Measurements from ENCODE around the gene MED27.

The MED27 gene

DNA sequence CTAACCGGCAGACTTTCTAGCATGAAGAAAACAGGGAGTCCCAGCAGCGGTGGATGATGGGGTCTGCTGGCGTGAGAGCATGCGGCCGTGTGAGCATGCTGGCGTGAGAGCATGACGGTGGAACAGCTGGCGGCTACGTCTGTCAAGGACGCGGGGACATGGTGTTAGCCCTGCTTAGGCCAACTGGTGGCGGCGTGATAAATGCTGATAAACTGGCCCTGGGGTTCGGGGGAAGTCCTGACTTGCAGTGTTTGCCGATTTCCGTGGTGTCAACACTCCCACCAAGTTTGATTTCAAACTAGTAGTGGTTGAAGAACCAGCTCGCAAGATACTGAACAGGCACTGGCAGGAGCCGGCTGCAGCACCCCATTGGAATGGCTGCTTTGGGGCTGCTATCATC is 217.4 kb downstream of the MED27 start:
- no peak for DNase-seq (ENCODE audit: low read depth, low spot score)

- no peak for DNase-seq (ENCODE audit: low read depth, low spot score)
Measured at GRCh38 chr9:131860430-131860829, 219.2 kb downstream of the MED27 start.

DNA sequence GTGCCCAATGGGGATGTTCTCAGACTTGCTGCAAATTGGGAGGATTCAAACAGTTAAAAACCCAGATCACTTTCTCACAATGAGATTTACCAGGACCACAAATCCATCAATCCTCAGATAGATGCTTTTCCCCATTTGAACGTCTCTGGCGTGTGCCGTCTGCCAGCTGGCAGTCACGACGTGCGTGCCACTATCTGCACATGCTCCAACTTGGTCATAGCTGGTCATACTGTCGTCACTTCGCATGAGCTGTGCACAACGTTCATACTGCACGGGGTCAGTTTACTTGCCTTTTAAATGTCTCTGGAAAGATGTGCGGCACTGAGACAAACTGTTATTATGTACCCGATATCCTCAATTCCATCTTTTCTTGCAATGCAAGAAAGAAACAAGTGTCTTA is 221.5 kb downstream of the MED27 start:
- DNase-seq (ENCODE audit: low read depth, low spot score), result no peak

DNA sequence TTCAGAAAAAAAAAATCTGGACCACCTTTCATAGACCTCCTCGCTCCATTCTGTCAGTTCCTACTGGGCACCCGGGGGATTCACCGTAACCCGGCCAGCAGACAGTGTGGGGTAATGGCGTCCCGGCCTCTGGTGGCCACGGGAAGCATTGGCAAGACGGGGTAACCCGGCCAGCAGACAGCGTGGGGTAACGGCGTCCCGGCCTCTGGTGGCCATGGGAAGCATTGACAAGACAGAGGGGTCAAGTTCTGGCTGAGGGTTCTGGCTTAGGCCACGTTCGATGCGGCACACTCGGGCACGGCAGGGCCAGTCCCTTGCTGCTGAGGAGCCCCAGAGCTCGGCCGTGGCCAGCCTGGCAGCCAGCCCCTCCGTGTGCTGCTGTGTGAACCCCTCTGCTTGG is 223.6 kb downstream of the MED27 start:
- DNase-seq (ENCODE audit: low read depth, low spot score), result no peak

GRCh38 chr9:131854896-131855613 is 224.6 kb downstream of the MED27 start:
- no peak for DNase-seq (ENCODE audit: low read depth, low spot score)

GRCh38 chr9:131854334-131854733 is 225.3 kb downstream of the MED27 start:
- DNase-seq (ENCODE audit: low read depth, low spot score), result no peak

DNA sequence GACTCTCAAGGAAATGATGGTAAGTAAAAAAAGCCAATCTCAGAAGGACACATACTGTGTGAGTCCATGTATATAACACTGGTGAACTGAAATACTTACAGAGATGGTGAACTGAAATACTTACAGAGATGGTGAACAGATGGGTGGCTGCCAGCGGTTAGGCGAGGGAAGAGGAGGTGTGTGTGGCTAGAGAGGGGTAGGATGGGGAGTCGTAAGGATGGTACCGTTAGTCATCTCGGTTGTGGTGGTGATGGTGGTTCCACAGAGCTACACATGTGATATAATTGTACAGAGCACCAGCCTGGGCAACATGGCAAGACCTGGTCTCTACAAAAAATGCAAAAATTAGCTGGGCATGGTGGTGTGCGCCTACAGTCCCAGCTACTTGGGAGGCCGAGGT is 226.2 kb downstream of the MED27 start:
- DNase-seq (ENCODE audit: low read depth, low spot score), result no peak

GRCh38 chr9:131851414-131851813 is 228.3 kb downstream of the MED27 start:
- DNase-seq (ENCODE audit: low read depth, low spot score), result no peak

- DNase-seq (ENCODE audit: low read depth, low spot score), result no peak
Measured at GRCh38 chr9:131849391-131849790, 230.3 kb downstream of the MED27 start.

GRCh38 chr9:131848570-131849160 is 231.0 kb downstream of the MED27 start:
- no peak for DNase-seq (ENCODE audit: low read depth, low spot score)

DNA sequence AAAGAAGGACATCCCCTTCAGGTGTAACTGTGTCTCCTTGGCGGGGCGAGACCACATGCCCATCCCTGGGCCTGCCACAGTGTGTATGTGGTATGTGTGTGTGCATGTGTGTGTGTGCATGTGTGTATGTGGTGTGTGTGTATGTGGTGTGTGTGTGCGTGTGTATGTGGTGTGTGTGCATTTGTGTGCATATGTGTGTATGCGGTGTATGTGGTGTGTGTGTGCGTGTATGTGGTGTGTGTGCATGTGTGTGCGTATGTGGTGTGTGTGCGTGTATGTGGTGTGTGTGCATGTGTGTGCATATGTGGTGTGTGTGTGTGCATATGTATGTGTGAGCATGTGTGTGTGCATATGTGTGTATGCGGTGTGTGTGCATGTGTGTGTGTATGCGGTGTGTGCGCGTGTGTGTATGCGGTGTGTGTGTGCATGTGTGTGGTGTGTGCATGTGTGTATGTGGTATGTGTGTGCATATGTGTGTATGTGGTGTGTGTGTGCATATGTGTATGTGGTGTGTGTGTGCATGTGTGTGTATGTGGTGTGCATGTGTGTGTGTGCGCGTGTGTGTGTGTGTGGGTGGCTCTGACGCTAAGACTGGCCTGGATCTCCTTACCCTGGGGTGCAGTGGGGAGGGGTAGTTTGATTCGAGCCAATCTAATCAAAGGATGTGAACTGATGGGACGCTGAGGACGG is 231.9 kb downstream of the MED27 start:
- no peak for DNase-seq (ENCODE audit: low read depth, low spot score)

- no peak for DNase-seq (ENCODE audit: low read depth, low spot score)
Measured at GRCh38 chr9:131845305-131846298, 234.1 kb downstream of the MED27 start.

GRCh38 chr9:131844745-131845118 is 234.9 kb downstream of the MED27 start:
- no peak for DNase-seq (ENCODE audit: low read depth, low spot score)

- DNase-seq (ENCODE audit: low read depth, low spot score), result no peak
Measured at GRCh38 chr9:131843989-131844744, 235.5 kb downstream of the MED27 start.

DNA sequence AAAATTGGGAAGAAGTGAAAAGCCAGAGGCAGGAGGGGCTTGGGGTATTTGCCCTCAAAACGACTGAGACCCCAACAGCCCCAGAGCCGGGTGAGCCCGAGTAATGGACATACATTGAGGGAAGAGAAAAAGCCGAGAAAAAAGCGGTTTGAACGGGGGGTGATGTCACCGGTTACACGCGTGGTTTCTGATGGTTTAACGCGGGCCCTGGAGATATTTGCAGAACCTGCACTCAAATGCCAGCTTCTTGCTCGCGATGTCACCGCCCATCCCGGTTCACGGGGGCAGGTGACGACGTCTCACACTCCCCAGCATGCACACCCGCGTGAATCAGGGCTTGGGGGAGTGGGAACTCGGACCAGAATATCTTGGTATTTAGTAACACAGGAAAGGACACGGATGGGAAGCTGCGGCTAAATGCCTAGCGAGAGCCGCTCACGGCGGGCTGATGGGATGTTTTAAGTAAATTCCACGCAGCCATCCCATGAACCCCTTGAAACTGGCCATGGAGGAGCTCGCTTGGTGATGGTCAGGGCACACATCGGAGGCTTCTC is 237.8 kb downstream of the MED27 start:
- DNase-seq (ENCODE audit: low read depth, low spot score), result no peak

DNA sequence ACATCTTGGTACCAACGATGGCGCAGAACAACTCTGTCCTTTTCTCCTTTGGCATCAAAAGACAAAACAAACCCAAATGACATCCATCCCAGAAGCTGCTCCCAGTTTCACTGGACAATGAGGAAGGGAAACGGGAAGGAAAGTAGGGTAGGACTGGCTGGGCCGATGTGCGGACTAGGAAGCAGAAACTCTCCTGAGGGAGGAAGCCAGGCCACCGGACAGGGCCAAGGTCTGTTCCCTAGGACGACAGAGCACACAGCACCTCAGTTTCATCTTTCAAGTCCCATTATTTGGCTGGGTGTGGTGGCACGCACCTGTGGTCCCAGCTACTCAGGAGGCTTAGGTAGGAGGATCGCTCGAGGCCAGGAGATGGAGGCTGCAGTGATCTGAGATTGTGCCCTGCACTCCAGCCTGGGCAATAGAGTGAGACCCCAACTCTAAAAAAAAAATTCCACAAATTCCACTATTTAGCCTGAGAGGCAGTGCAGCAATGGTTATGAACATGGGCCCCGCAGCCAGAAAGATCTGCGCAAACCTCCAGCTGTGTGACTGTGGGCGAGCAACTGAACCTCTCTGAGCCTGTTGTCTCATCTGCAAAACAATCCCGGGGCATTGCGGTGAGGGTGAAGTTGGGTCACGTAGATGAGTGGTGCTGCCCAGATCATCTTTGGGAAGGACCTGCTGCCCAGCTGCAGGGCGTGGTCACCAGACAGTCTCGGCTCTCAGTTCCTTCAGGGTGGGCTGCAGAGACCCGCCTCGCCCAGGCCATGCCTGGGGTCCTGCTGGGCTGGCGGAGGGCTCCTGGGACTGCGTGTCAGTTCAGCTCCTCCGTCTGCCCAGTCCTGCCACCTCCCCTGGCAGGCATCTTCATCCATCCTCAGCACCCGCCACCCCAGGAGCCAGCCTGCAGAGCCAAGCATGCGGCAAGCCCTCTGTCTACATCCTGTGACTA is 238.6 kb downstream of the MED27 start:
- no peak for DNase-seq (ENCODE audit: low read depth, low spot score)

DNA sequence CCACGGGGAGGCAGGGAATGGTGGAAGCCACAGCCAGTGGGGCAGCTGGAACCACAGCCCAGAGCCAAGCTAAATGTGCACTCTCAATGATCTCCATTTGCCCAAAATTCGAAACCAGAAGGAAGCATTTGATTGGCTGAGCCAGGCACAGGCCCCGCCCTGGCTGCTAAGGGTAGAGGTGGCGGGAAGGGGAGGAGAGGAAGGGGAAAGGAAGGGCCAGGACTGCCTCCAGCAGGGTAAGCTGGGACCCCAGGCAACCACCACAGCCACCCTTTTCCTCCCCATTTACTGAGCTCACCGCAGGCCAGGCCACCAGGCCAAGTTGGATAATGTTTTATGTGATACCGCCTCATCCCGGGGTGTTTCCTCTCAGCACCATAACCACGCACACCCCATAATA is 239.4 kb downstream of the MED27 start:
- DNase-seq (ENCODE audit: low read depth, low spot score), result no peak

GRCh38 chr9:131839281-131840084 is 240.2 kb downstream of the MED27 start:
- DNase-seq (ENCODE audit: low read depth, low spot score), result no peak

All from activated naive CD8-positive, alpha-beta T cell treated with anti-CD3 and anti-CD28 coated beads, Interleukin-2, amount 50 U/mL, for 16 hours (primary cell).